ENCODE data around the gene SPTY2D1.
"Not testable (repeated sequence)": the region's sequence is repeated elsewhere in the genome, so short reads cannot be mapped to it uniquely, and the experiment has no call there.

The SPTY2D1 gene

DNA sequence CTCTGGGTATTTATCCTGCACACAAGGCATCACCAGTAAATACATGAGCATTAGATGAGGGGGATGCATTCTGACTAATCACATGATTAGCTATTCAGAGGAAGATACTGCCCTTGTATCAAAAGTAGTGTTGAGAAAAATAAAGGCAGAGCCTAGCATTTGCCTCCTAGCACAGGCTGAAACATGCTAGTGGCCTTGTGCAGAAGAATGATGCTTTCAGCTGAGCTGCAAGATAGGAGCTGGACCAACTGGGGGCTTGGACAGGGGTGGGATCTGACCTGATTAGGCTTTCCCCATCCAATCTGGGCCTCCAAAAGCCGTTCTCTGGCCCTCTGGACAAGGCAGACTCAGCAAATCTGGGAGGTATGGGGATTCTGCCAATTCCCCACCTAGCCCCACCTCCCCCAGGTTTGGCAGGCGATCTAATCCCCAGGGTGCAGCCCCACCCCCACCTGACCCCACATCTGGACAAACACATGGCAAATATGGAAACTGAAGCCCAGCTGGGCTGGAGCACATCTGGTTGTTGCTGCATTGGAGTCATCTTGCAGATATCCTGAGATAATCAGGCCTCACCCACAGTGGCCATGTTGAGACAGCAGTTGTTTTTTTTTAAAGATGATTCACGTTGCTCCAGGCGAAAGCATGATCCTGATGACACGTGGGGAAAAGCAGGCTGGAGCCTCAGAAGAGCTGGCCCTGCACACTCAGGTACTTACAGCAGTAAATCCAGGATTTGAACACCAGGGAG, 39.0 kb downstream of the SPTY2D1 start:
- TF ChIP-seq, protein P1, sequence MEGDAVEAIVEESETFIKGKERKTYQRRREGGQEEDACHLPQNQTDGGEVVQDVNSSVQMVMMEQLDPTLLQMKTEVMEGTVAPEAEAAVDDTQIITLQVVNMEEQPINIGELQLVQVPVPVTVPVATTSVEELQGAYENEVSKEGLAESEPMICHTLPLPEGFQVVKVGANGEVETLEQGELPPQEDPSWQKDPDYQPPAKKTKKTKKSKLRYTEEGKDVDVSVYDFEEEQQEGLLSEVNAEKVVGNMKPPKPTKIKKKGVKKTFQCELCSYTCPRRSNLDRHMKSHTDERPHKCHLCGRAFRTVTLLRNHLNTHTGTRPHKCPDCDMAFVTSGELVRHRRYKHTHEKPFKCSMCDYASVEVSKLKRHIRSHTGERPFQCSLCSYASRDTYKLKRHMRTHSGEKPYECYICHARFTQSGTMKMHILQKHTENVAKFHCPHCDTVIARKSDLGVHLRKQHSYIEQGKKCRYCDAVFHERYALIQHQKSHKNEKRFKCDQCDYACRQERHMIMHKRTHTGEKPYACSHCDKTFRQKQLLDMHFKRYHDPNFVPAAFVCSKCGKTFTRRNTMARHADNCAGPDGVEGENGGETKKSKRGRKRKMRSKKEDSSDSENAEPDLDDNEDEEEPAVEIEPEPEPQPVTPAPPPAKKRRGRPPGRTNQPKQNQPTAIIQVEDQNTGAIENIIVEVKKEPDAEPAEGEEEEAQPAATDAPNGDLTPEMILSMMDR (IDR thresholded peaks at IDR 0.05; ENCODE audit: insufficient read depth, low read length): no peak
- TF ChIP-seq POLR2AphosphoS5 (IDR thresholded peaks at IDR 0.05; ENCODE audit: low read depth) (no peak), SPI1 (IDR thresholded peaks at IDR 0.05; ENCODE audit: borderline replicate concordance, low read depth) (no peak), GABPA (IDR thresholded peaks at IDR 0.05; ENCODE audit: low read depth) (no peak)
- TF ChIP-seq, protein P2, sequence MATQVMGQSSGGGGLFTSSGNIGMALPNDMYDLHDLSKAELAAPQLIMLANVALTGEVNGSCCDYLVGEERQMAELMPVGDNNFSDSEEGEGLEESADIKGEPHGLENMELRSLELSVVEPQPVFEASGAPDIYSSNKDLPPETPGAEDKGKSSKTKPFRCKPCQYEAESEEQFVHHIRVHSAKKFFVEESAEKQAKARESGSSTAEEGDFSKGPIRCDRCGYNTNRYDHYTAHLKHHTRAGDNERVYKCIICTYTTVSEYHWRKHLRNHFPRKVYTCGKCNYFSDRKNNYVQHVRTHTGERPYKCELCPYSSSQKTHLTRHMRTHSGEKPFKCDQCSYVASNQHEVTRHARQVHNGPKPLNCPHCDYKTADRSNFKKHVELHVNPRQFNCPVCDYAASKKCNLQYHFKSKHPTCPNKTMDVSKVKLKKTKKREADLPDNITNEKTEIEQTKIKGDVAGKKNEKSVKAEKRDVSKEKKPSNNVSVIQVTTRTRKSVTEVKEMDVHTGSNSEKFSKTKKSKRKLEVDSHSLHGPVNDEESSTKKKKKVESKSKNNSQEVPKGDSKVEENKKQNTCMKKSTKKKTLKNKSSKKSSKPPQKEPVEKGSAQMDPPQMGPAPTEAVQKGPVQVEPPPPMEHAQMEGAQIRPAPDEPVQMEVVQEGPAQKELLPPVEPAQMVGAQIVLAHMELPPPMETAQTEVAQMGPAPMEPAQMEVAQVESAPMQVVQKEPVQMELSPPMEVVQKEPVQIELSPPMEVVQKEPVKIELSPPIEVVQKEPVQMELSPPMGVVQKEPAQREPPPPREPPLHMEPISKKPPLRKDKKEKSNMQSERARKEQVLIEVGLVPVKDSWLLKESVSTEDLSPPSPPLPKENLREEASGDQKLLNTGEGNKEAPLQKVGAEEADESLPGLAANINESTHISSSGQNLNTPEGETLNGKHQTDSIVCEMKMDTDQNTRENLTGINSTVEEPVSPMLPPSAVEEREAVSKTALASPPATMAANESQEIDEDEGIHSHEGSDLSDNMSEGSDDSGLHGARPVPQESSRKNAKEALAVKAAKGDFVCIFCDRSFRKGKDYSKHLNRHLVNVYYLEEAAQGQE (IDR thresholded peaks at IDR 0.05; ENCODE audit: insufficient replicate concordance, low read depth): no peak
- no peak overlapping the region for H3K27ac ChIP-seq (replicated peaks)
- no peak for DNase-seq (ENCODE audit: low read depth in 1 of 2, low spot score in 1 of 2)

DNA sequence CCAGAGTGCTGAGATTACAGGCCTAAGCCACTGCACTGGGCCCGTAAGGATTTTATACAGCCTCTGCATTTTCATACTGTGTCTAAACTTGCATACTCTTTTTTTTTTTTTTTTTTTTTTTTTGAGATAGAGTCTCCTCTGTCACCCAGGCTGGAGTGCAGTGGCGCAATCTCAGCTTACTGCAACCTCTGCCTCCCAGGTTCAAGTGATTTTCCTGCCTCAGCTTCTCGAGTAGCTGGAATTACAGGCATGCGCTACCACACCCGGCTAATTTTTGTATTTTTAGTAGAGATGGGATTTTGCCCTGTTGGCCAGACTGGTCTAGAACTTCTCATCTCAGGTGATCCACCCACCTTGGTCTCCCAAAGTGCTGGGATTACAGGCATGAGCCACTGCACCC, 40.1 kb downstream of the SPTY2D1 start:
- not testable (repeated sequence) for H3K4me3 ChIP-seq (replicated peaks; ENCODE audit: insufficient read depth, low read length); H3K27me3 ChIP-seq (ENCODE audit: insufficient read depth, poor library complexity, severe bottlenecking); DNase-seq (ENCODE audit: low read depth in 1 of 2, low spot score in 1 of 2)

More for the DNA sequence above, 39.0 kb downstream of the SPTY2D1 start:
- Histone ChIP-seq H3K4me3 (replicated peaks; ENCODE audit: insufficient read depth, low read length) (no peak overlapping the region), H3K27me3 (ENCODE audit: insufficient read depth, poor library complexity, severe bottlenecking) (no peaks in the 10 kb centered on the region)

DNA sequence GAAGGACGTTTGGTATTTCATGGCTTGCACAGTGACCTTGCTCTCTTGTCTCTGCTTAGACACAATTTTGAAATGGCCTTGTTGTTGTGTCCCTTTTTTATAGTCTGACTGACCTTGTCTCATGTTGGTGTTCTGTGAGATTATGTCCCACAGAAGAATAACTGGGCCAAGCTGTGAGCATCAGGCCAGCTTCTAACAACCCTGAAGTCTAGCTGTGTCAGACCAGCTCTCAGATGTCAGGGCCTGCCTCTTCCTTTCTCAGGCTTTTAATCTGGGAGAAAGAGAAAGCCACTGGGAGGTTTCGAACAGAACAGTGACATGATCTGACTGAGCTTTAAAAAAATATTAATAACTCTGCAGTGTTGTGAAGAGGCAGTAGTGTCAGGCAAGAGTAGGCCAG, 43.6 kb downstream of the SPTY2D1 start:
- TF ChIP-seq SPI1 (IDR thresholded peaks at IDR 0.05; ENCODE audit: borderline replicate concordance, low read depth) (no peak), GABPA (IDR thresholded peaks at IDR 0.05; ENCODE audit: low read depth) (no peak), POLR2AphosphoS5 (IDR thresholded peaks at IDR 0.05; ENCODE audit: low read depth) (no peak)
- TF ChIP-seq, protein P1 (IDR thresholded peaks at IDR 0.05; ENCODE audit: insufficient read depth, low read length): no peak
- TF ChIP-seq, protein P2 (IDR thresholded peaks at IDR 0.05; ENCODE audit: insufficient replicate concordance, low read depth): no peak
- Histone ChIP-seq H3K27ac (replicated peaks) (no peak overlapping the region), H3K27me3 (ENCODE audit: insufficient read depth, poor library complexity, severe bottlenecking) (no peaks in the 10 kb centered on the region), H3K4me3 (replicated peaks; ENCODE audit: insufficient read depth, low read length) (no peak overlapping the region)
- no peak for DNase-seq (ENCODE audit: low read depth in 1 of 2, low spot score in 1 of 2)

More for the DNA sequence above, 40.1 kb downstream of the SPTY2D1 start:
- not testable (repeated sequence) for H3K27ac ChIP-seq (replicated peaks)

DNA sequence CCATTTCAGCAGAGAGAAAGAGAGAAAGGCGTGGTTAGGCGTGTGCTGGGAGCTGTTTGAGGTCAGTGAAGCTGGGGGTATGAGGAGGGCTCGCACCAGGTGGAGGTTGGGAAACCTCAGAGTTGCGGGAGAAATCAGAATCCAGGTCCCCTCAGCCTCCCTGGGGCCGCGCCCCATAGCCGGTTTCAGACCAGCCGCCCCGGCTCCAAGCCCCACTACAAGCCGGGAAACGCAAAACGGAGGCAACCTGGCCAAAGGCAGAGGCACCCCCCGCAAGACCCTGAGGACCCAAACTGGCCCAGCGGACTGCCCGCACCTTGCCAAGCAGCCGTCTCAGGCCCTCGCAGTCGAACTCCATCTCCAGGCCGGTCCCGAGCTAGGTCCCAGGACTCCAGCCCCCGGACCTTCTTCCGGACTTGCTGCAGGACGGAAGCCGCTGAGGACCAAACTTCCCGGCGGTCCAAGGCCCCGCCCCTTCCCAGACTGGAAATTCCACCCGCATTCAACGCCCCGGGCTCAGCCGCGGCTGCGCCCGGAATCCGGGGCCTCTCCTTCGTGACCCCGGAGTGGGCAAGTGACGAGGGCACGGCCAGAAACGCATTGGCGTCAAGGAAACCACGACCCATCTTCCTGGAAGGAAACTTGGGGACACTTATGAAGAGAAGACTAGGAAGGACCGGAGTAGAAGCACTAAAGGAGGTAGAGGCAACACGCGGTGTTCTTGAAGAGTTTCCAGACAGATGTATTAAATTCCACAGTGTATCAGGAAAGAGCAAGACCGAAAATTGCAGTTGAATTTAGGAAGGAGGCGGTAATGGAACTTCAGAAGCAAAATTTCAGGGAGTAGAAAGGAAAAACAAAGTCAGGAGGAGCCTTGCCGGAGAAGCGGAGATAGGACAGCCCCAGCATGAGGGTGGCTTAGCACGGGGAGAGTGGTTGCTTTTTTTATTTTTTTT, 45.6 kb downstream of the SPTY2D1 start, which contains the start of gene UEVLD:
Gene UEVLD, minus strand, starts transcription at position 438 of the 956 bp plus-strand sequence. Its CDS starts 80 bp downstream, at position 358.
- TF ChIP-seq GABPA (IDR thresholded peaks at IDR 0.05; ENCODE audit: low read depth): 0 out of 2 replicates have a peak, but pooled peaks have one; percentile 57
- TF ChIP-seq, protein P1 (IDR thresholded peaks at IDR 0.05; ENCODE audit: insufficient read depth, low read length): no peak
- TF ChIP-seq, protein P2 (IDR thresholded peaks at IDR 0.05; ENCODE audit: insufficient replicate concordance, low read depth): no peak
- TF ChIP-seq SPI1 (IDR thresholded peaks at IDR 0.05; ENCODE audit: borderline replicate concordance, low read depth): no peak
- TF ChIP-seq POLR2AphosphoS5 (IDR thresholded peaks at IDR 0.05; ENCODE audit: low read depth): peak; percentile 74; the same call in 1 of the 2 replicates
- H3K4me3 ChIP-seq (replicated peaks; ENCODE audit: insufficient read depth, low read length): peak within 1 kb of the TSS; percentile 86
- peak; percentile 73 to 80 for DNase-seq (ENCODE audit: low read depth in 1 of 2, low spot score in 1 of 2)
- H3K27ac ChIP-seq (replicated peaks): peak within 1 kb of the TSS; percentile 51
- no peaks in the 10 kb centered on the region for H3K27me3 ChIP-seq (ENCODE audit: insufficient read depth, poor library complexity, severe bottlenecking)

Measured in HL-60 (cell line).